ENCODE results near the gene KIF12. TPM values are rescaled to one million over a fixed set of nuclear protein-coding genes. Genes with fewer than 3 reads are reported as not detected.

KIF12 gene
- polyA plus RNA-seq, 10 donors: 0.19 to 5.1 (median 0.52) TPM; not detected in 2

- no peak for DNase-seq
These were observed 8.4 kb upstream of the KIF12 start for GRCh38 chr9:114107286-114108001.

DNA sequence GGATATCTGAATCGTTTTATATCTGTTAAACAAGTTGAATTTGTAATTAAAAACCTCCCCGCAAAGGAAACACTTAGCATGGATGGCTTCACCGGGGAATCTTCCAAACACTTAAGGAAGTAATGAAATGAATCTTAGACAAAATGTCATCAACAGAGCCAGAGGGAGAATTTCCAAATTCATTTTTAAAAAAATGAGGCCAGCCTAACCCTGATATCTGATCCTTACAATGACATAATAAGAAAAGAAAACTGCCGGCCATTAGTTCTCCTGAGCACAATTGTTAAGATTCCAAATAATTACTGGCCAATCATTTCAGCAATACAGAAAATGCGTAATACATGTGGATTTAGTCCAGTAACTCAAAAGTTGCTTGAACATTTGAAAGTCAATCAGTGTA, 6.1 kb upstream of the KIF12 start:
- DNase-seq: peak in 1 of 3 donors; percentile 57

GRCh38 chr9:114102484-114102883, 3.4 kb upstream of the KIF12 start:
- DNase-seq: no peak

DNA sequence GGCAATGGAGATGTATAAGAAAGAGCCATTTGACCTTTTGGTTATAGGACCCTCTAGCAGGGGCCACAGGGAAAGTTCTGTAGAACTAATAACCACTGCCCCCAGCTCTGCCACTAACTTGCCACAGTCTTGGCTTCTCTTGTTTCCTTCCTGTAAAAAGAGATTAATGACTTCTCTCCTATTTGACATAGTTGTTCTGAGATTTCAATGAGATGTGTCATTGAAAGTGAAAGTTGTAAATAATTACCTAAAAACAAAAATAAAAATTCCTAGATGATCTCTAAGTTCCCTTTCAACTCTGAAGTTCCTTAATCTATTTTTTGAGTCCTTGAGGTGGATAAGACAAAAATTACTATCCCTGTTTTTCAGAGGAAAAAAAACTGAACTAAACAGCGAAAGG, 1.4 kb upstream of the KIF12 start:
- no peak for DNase-seq

DNA sequence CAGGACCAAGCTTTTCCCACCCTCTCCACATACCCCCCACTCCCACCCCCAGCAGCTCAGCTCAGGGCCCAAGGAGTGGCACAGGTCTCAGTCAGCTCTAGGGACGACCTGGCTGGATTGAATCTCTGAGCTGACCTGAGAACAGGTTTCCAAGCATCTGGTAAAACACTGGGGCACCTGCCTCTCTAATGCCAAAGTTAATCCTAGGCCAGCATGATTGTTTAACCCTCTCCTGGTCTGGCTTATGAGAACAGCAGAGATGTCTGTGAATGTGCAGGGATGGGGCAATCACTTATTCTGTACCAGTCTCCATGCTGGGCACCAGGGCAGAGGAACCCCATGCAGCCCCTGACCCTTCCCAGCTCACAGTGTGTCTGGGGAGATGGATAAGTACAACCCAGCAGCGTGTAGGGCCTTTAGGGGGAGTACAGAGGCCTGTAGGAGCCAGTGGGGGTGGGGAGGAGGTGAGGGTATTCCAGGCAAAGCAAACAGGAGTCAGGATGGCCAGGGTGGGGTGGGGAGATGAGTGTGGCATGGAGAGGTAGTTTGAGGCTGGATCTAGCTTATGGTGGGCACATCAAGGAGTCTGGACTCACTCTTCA, 678 bp upstream of the KIF12 start:
- DNase-seq: no peak

DNA sequence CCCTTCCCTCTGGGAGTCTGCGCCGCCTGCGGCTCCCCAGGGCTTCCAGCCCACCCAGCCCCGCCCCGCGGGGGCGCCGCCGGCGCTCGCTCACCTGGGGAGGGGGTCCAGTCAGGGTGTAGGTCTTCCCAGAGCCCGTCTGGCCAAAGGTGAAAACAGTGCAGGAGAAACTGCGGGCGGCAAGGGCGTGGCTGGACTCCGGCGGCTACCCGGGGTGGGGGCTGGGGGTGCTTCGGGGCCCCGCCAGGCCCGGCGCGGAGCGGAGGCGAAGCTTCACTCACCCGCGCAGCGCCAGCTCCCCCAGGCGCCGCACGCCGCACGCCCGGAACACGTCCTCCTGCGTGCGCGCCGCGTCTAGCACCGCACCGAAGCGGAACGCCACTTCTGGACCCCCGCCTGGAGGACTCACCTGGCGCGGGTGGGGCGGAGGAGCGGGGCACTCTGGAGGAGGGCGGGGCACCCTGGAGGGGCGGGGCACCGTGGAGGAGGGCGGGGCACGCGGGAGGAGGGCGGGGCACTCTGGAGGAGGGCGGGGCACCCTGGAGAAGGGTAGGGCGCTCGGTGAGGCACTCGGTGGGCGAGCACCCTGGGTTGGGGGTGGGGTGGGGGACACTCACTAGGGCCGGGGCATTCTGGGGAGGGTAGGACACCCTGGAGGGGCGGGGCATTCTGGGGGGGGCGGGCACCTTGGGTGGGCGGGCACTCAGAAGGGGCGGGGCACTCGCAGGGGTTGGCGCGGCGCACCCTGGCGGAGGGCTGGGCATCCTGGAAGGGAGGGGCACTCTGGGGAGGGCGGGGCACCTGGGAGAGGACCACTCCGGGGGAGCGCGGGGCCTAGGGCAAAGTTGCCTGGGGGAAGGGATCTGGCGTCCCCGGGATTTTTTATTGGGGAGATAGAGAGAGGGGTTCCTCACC, 814 bp downstream of the KIF12 start:
- DNase-seq: peak in 1 of 3 donors; percentile 62

- DNase-seq: peak in 1 of 3 donors; percentile 49
These were observed 1.5 kb downstream of the KIF12 start for GRCh38 chr9:114097613-114098020.

DNA sequence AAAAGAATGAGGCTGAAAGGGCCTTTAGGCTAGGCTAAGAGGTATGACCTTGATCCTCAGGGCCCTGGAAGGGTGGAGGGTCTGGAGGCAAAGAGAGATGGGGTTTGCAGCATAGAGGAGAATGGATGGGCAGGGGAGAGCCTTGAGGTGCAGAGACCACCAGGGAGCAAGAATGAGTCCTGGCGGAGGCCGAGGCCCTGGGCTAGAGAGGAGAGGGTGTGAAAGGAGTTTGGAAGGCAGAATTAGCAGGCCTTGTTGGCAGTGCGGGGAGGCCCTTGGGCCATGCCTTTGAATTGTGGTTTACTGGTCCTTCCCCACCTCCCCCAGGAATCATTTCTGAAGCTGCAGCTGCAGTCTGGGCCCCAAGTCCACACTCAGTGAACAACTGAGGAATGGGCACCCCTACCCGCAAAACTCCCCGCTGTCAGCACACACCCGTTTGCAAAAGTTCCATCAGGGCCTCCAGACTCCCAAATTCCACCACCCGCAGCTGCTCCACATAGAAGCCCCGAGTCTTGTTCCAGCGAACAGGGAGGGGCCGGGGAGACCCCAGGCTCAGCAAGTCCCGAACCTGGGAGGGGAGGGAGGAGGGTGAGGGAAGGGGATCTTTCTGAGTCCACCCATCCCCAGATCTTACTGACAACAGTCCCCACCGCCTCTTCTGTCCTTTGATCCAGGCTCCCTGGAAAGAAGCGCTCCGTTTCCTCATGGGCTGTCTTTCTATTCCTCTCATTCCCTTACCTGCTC, 2.1 kb downstream of the KIF12 start:
- no peak for DNase-seq

GRCh38 chr9:114096041-114096511, 3.0 kb downstream of the KIF12 start:
- DNase-seq: no peak

GRCh38 chr9:114094971-114095370, 4.1 kb downstream of the KIF12 start:
- no peak for DNase-seq

DNA sequence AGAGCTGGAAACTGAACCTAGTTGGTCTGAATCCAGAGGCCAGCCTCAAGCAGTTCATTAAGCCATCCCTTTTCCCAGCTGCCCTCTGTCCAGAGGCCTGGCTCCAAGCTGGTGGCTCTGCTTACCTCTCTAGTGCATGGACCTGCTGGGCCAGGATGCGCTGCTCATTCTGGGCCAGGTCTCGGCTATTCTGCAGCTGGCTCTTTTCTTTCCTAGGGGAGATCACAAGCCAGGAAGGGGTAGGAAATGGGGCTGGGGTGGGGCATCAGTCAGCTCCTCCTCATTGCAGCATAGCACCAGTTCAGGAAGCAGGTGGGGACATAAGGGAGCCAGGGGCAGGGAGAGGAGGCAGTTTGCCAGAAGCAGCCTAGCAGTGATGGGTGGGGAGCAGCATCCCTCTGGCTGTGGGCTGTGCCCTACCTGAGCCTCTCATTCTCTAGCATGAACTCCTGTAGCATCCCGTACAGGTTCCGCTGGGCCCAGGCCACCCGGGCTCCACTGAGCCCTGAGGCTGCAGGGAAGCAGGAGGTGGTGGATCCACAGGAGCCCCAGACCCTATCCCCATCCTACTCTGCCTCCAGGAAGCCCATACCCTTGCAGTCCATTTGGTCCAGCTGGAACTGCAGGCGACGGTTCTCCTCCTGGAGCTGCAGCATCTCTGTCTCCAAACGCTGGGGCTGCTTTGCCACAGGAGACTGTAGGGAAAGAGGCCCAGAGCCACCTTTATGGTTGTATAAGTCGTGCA, 5.2 kb downstream of the KIF12 start:
- DNase-seq: no peak

- no peak for DNase-seq
These were observed 6.0 kb downstream of the KIF12 start for GRCh38 chr9:114093031-114093471.

GRCh38 chr9:114092336-114092735, 6.8 kb downstream of the KIF12 start:
- DNase-seq: no peak

DNA sequence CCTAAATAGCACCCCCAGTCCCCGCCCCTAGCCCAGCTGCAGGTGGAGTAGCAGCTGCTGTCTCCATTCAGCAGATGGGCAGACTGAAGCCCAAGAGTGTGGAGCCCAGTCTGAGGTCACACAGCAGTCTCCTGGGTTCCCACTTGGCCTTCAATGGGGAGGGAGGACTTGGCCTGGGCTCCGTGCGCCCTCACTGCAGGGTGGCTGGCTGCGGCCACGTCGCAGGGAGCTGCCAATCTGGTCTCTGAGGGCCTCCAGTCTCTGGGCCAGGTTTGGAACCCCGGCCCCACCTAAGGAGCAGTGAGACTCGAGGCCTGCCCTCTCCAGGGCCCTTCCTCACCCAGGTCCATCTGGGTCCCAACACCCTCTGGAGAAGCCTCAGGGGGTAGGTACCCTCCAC, 7.4 kb downstream of the KIF12 start:
- no peak for DNase-seq

DNA sequence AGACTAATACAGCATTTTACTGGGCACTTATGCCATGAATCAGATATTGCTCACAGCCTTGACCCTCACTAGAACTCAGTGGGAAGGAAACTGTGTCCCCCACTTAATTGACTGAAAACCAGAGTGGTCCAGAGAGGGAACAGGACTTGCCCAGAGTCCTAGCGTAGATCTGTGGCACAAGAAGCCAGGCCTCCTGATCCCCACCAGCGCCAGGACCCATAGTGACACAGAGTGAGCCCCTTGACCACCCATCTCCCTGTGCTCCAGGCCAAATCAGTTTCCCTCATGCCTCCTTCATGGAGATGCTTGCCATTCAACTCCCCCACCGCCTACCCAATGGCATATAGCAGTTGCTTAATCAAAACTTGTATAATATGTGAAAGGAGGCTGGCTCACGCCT, 8.3 kb downstream of the KIF12 start:
- DNase-seq: no peak

DNA sequence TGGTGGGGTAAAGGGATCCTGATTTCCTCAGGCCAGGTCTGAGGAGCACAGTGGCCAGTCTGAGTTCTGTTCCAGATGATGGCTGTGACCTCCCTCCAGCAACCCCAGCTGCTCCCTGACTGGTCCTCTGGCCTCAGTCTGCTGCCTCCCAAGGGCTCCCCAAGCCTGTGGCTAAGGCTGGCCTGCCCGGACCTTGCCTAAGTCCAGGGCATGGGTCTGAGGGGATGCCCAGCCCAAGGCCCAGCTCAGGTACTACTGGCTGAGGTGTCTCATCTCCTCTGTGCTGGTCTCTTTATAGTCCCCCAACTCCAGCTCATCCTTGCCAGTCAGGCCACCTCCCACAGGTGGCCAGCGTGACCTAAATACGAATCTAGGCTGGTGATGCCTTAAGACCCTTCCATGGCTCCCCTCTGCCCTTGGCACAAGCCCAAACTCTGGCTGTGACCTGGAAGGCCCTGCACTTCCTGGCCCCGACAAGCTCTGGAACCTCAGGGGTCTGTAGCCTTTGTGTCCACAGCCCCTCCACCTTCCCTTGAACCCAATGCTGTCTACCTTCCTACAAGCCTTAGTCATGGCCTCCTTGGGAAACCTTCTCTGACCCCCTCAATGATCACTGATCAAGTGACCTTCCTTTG, 9.8 kb downstream of the KIF12 start:
- DNase-seq: no peak

DNA sequence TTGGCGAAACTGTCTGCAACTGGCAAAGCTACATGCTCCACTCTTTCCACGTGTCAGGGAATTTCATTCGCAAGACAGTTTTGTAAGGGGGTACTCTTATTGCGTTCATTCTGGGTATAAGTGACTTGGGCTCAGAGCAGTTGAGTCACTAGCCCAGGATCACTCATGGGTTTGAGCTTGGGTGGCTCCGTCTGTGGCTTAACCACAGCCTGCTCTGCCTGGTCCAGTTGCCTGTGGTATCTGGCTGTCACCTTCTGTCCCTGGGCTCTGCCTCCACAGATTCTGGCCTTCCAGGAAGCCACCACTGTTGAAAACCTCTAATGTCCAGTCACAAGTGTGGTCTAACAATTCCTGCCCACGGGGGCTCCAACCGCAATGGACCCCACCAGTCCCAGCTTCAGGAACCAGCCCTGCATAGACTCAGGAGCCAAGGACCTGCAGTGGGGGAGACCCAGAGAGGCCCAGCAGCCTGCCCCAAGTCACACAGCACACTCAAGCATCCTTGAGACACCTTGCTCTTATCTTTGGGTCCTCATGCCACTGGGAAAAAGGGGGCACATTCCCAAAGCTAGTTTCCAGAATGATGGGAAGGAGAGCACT, 10.4 kb downstream of the KIF12 start:
- no peak for DNase-seq

DNA sequence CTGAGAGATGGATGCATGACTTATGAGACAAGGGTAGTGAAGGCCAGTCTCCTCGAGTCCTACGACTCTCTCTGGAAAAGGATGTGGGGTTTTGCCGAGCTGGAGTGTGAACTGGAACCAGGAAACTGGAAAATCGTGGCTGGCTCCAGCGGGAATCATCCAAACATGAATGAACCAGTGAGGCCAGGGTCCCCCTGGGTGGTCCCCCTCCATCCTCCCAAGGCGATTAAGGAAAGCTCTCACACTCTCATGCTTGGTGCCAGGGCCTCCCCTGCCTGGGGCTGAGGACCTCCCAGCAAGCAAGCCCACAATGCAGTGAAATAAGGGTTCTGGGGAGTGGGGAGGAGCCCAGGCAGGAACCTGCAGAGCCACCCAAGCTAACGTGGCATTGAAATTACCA, 11.4 kb downstream of the KIF12 start:
- DNase-seq: no peak

GRCh38 chr9:114086607-114087006, 12.5 kb downstream of the KIF12 start:
- no peak for DNase-seq

GRCh38 chr9:114086009-114086408, 13.1 kb downstream of the KIF12 start:
- DNase-seq: no peak
